CD14-positive monocyte (primary cell): ENCODE data around the gene GYG1. TPM values are rescaled to one million over a fixed set of nuclear protein-coding genes. Genes with fewer than 3 reads are reported as not detected.

ENCODE experiments used
- DNase-seq, 3 donors: peaks; one replicate each; pipeline ENCODE4 v3.0.0-alpha.2; 2011 to 2022
- H2AFZ ChIP-seq: 2 replicates; pipeline ENCODE4 v1.6.0; 2012; ENCODE audit warnings: mild to moderate bottlenecking, low read depth, low read length, inconsistent platforms; ENCODE audit not compliant: insufficient read depth, poor library complexity, severe bottlenecking
- H3K27ac ChIP-seq, 2 donors: 1 replicate in 1 of 2; 2 replicates in 1 of 2; pipeline ENCODE4 v1.5.1; 2012 to 2013; ENCODE audit warnings: low read length in 2 of 2, control low read depth in 1 of 2, inconsistent platforms in 1 of 2, low read depth in 1 of 2, mild to moderate bottlenecking in 1 of 2
- H3K27me3 ChIP-seq, 2 donors: one replicate each; pipeline versions ENCODE4 v1.6.0 to v1.6.1; 2011 to 2013; ENCODE audit warnings: low read length in 2 of 2; ENCODE audit not compliant: control insufficient read depth in 2 of 2, insufficient read depth in 2 of 2
- H3K36me3 ChIP-seq, 2 donors: replicated peaks in 1 of 2; 1 replicate in 1 of 2; 2 replicates in 1 of 2; pipeline versions ENCODE4 v1.5.1 to v1.6.1; 2012 to 2013; ENCODE audit warnings: low read length in 2 of 2, control low read depth in 1 of 2, inconsistent platforms in 1 of 2, mild to moderate bottlenecking in 1 of 2; ENCODE audit not compliant: insufficient read depth in 2 of 2, control insufficient read depth in 1 of 2
- H3K4me1 ChIP-seq, 2 donors: 1 replicate in 1 of 2; 2 replicates in 1 of 2; pipeline versions ENCODE4 v1.5.1 to v1.6.1; 2012 to 2013; ENCODE audit warnings: low read length in 2 of 2, control low read depth in 1 of 2, inconsistent platforms in 1 of 2, mild to moderate bottlenecking in 1 of 2, moderate library complexity in 1 of 2; ENCODE audit not compliant: insufficient read depth in 2 of 2, control insufficient read depth in 1 of 2
- H3K4me2 ChIP-seq: replicated peaks from 2 replicates; pipeline ENCODE3; 2012; ENCODE audit warnings: low read length, moderate library complexity, mild to moderate bottlenecking; ENCODE audit not compliant: poor library complexity, severe bottlenecking; ENCODE audit errors: extremely low read depth
- H3K4me3 ChIP-seq, 3 experiments: fragments of 200-600 bp in 1 of 3; sonication (generic) in 1 of 3; replicated peaks in 1 of 3; 1 replicate in 2 of 3; 2 replicates in 1 of 3; pipeline ENCODE4 v1.5.1; 2011 to 2013; ENCODE audit warnings: low read length in 3 of 3, mild to moderate bottlenecking in 3 of 3, control low read depth in 2 of 3, low read depth in 2 of 3, inconsistent platforms in 1 of 3, moderate library complexity in 1 of 3
- H3K79me2 ChIP-seq: 2 replicates; pipeline ENCODE4 v1.6.0; 2012; ENCODE audit warnings: mild to moderate bottlenecking, control low read depth, inconsistent platforms, low read length, moderate library complexity; ENCODE audit not compliant: insufficient read depth
- H3K9ac ChIP-seq: 2 replicates; pipeline ENCODE4 v1.6.0; 2017; ENCODE audit warnings: low read length, mild to moderate bottlenecking; ENCODE audit not compliant: insufficient read depth, poor library complexity, severe bottlenecking
- H3K9me3 ChIP-seq, 2 donors: replicated peaks in 1 of 2; 1 replicate in 1 of 2; 2 replicates in 1 of 2; pipeline versions ENCODE4 v1.5.1 to v1.6.1; 2012 to 2013; ENCODE audit warnings: low read length in 2 of 2, control low read depth in 1 of 2; ENCODE audit not compliant: control insufficient read depth in 1 of 2, insufficient read depth in 1 of 2
- H4K20me1 ChIP-seq: 2 replicates; pipeline ENCODE4 v1.6.0; 2012; ENCODE audit warnings: mild to moderate bottlenecking, low read length, control low read depth, moderate library complexity; ENCODE audit not compliant: insufficient read depth
- H3K27ac Mint-ChIP-seq, 7 donors: one replicate each; pipeline ENCODE4 v1.8.0; 2020; ENCODE audit warnings: mild to moderate bottlenecking in 7 of 7, mixed read lengths in 7 of 7, moderate library complexity in 6 of 7, inconsistent platforms in 2 of 7
- H3K27me3 Mint-ChIP-seq, 3 donors: one replicate each; pipeline ENCODE4 v1.8.0; 2021 to 2022; ENCODE audit warnings: low read depth in 3 of 3, mild to moderate bottlenecking in 3 of 3, mixed read lengths in 3 of 3, moderate library complexity in 3 of 3, inconsistent platforms in 1 of 3
- H3K36me3 Mint-ChIP-seq, 2 donors: one replicate each; pipeline ENCODE4 v1.8.0; 2020; ENCODE audit warnings: mixed read lengths in 2 of 2, inconsistent platforms in 1 of 2, mild to moderate bottlenecking in 1 of 2
- H3K4me1 Mint-ChIP-seq: one replicate; pipeline ENCODE4 v1.8.0; 2020; ENCODE audit warnings: mild to moderate bottlenecking, mixed read lengths
- H3K4me3 Mint-ChIP-seq, 2 donors: one replicate each; pipeline ENCODE4 v1.8.0; 2020; ENCODE audit warnings: mild to moderate bottlenecking in 2 of 2, mixed read lengths in 2 of 2, moderate library complexity in 1 of 2
- H3K9me3 Mint-ChIP-seq, 7 donors: one replicate each; pipeline ENCODE4 v1.8.0; 2020 to 2022; ENCODE audit warnings: mixed read lengths in 7 of 7, mild to moderate bottlenecking in 6 of 7, moderate library complexity in 6 of 7, inconsistent platforms in 2 of 7
- WGBS: methylation state at CpG from one replicate; pipeline ENCODE4 v1.1.5; 2013; ENCODE audit warnings: missing lambda C conversion rate; ENCODE audit not compliant: insufficient coverage; 5-methylcytosine and 5-hydroxymethylcytosine counted together
- intact Hi-C, 2 donors: fragments of 100-400 bp; cut with micrococcal nuclease; formaldehyde crosslinking; loops; one replicate each; pipeline versions ENCODE4 v1.15.0 to v1.15.1; 2023
- polyA plus RNA-seq, 3 donors: library from polyadenylated mRNA; depleted of rRNA in 1 of 3; unstranded in 2 of 3; stranded (reverse) in 1 of 3; fragments of 300-500 nt in 2 of 3; fragments of >200 nt in 1 of 3; fragmentation: Illumina TruSeq in 2 of 3; gene quantifications; 1 replicate in 2 of 3; 2 replicates in 1 of 3; pipeline ENCODE4 v1.2.3, GENCODE V29; 2012 to 2021
- TF ChIP-seq, protein P1 (sequence below): fragments of 200-600 bp; IDR thresholded peaks from one replicate; pipeline ENCODE4 v1.8.0; 2022; ENCODE audit warnings: antibody characterized with exemption, mild to moderate bottlenecking

GYG1 gene
- polyA plus RNA-seq, 3 donors, result 50.6 to 122 (median 121) TPM

DNA sequence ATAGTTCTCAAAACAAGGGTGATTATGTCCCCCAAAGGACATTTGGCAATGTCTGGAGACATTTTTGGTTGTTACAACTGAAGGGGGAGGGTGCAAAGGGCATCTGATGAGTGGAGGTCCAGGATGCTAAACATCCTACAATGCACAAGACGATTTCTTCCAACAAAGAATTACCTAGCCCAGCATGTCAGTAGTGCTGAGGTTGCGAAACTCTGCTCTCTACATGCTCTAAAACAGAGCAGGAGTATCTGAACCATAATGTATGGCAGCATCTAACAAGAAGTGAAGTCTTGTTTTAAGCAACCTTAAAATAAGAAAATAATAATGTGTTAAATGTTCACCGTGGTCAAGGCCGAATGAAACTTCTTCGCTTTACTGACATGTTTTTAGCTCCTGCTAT lies 7.0 kb downstream of the GYG1 start:
- Histone ChIP-seq H3K27me3 (no peaks in the 10 kb centered on the region), H4K20me1 (peaks cover 49% of the 10 kb centered on the region), H3K4me3 (no peak overlapping the region), H2AFZ (no peak overlapping the region), H3K79me2 (peaks cover 38% of the 10 kb centered on the region), H3K9me3 (no peaks in the 10 kb centered on the region), H3K4me1 (peaks cover 25 to 32% of the 10 kb centered on the region in 2 donors), H3K27ac (peak overlapping the region in 1 of 2 donors; percentile 82), H3K36me3 (peaks cover 48 to 68% of the 10 kb centered on the region in 2 donors), H3K9ac (no peak overlapping the region), H3K4me2 (no peak overlapping the region)
- WGBS, result no CpG with 5 or more reads among the region's 5 CpGs
- H3K9me3 Mint-ChIP-seq, result no peaks in the 10 kb centered on the region
- intact Hi-C loops, result loop anchor here in 1 of 2 donors (10.0 kb wide), 1 partner anchor 127 kb away; the partner anchor contains the start of gene HPS3
- DNase-seq, result peak in 1 of 3 donors; percentile 14
- H3K4me3 Mint-ChIP-seq, result no peak overlapping the region
- peak overlapping the region in 6 of 7 donors; percentile 20 to 86 (median 80) for H3K27ac Mint-ChIP-seq
- no peaks in the 10 kb centered on the region for H3K27me3 Mint-ChIP-seq
- TF ChIP-seq, protein P1, sequence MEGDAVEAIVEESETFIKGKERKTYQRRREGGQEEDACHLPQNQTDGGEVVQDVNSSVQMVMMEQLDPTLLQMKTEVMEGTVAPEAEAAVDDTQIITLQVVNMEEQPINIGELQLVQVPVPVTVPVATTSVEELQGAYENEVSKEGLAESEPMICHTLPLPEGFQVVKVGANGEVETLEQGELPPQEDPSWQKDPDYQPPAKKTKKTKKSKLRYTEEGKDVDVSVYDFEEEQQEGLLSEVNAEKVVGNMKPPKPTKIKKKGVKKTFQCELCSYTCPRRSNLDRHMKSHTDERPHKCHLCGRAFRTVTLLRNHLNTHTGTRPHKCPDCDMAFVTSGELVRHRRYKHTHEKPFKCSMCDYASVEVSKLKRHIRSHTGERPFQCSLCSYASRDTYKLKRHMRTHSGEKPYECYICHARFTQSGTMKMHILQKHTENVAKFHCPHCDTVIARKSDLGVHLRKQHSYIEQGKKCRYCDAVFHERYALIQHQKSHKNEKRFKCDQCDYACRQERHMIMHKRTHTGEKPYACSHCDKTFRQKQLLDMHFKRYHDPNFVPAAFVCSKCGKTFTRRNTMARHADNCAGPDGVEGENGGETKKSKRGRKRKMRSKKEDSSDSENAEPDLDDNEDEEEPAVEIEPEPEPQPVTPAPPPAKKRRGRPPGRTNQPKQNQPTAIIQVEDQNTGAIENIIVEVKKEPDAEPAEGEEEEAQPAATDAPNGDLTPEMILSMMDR, result no peak
- peaks cover 39% of the 10 kb centered on the region for H3K4me1 Mint-ChIP-seq
- peaks cover 61 to 67% of the 10 kb centered on the region in 2 donors for H3K36me3 Mint-ChIP-seq

DNA sequence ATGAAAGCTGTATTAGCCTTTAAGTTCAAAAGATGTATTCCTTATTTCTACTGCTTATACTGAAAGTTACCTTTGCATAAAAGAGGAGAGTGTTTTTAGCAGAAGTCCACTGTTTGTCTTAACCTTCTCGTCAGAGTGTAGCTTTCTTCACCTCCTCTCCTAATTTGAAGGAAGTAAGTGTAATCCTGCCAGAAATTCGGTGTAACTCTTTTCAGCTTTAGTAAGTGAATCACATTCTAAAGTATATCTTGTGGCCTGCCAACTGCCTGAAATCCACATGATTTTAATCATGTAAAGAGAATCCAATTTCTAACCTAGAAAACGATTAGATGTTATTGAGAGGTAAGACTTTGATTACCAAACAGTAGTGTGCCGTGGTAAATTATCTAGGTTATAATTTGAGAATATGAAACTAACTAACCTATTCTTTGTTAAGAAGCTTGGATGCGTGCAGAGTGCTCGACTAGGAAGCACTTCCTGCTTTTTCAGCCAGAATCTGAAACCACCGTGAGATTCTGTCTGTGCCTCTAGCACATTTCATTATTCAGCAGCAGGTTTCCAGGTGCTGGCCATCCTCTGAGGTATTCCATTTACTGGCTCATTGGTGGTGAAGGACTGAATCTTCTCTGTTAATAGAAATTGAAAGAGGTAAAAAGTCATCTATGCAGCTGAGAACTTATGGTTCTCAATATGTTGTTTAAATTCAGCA lies 7.5 kb downstream of the GYG1 start:
- H3K4me1 Mint-ChIP-seq, result peaks cover 34% of the 10 kb centered on the region
- intact Hi-C loops, result loop anchor here in 1 of 2 donors (10.0 kb wide), 1 partner anchor 126 kb away; the partner anchor contains the start of gene HPS3
- peaks cover 25 to 29% of the 10 kb centered on the region in 2 donors for H3K4me1 ChIP-seq
- WGBS, result 10% methylated on average over 2 of the region's 7 CpGs
- H3K27ac ChIP-seq, result peak overlapping the region in 1 of 2 donors; percentile 82
- no peaks in the 10 kb centered on the region for H3K9me3 Mint-ChIP-seq
- no peak overlapping the region for H3K4me3 Mint-ChIP-seq
- H3K9me3 ChIP-seq, result no peaks in the 10 kb centered on the region
- peak overlapping the region; percentile 34 for H3K4me2 ChIP-seq
- peaks cover 63 to 68% of the 10 kb centered on the region in 2 donors for H3K36me3 Mint-ChIP-seq
- peak; percentile 23 to 62 (median 39) for DNase-seq
- H2AFZ ChIP-seq, result peak overlapping the region; percentile 17
- H4K20me1 ChIP-seq, result peaks cover 44% of the 10 kb centered on the region
- no peaks in the 10 kb centered on the region for H3K27me3 ChIP-seq
- H3K4me3 ChIP-seq, result no peak overlapping the region
- no peaks in the 10 kb centered on the region for H3K27me3 Mint-ChIP-seq
- H3K36me3 ChIP-seq, result peaks cover 53 to 70% of the 10 kb centered on the region in 2 donors
- H3K79me2 ChIP-seq, result peaks cover 33% of the 10 kb centered on the region
- peak overlapping the region; percentile 53 to 86 (median 81) for H3K27ac Mint-ChIP-seq
- H3K9ac ChIP-seq, result peak overlapping the region; percentile 4
- TF ChIP-seq, protein P1, result no peak
